Measurements from ENCODE around the gene MRAS. TPM values are rescaled to one million over a fixed set of nuclear protein-coding genes. Genes with fewer than 3 reads are reported as not detected.

Gene MRAS
- total RNA-seq = 66.0 TPM

- FAIRE-seq = no peak
Measured at GRCh38 chr3:138347960-138348753, at the start of gene MRAS. Gene MRAS, plus strand, starts transcription at chr3:138348579. Its CDS starts 24,305 bp downstream, at chr3:138372884.

GRCh38 chr3:138300647-138301046 is 47.7 kb upstream of the MRAS start:
- peak in 1 of 2 donors; percentile 27 for DNase-seq (ENCODE audit: low spot score in 2 of 2)
- no peak for FAIRE-seq

More at GRCh38 chr3:138347960-138348753, at the start of gene MRAS:
- peak; percentile 74 for DNase-seq (ENCODE audit: low spot score in 2 of 2)

- no peak for DNase-seq (ENCODE audit: low spot score in 2 of 2)
- no peak for FAIRE-seq
Measured at GRCh38 chr3:138303474-138303873, 44.9 kb upstream of the MRAS start.

GRCh38 chr3:138307899-138308298 is 40.5 kb upstream of the MRAS start:
- DNase-seq (ENCODE audit: low spot score in 2 of 2) (no peak), FAIRE-seq (no peak)

- FAIRE-seq = no peak
Measured at GRCh38 chr3:138308783-138309182, 39.6 kb upstream of the MRAS start.

GRCh38 chr3:138310494-138310893 is 37.9 kb upstream of the MRAS start:
- DNase-seq (ENCODE audit: low spot score in 2 of 2) (no peak), FAIRE-seq (peak; percentile 17)

More at GRCh38 chr3:138308783-138309182, 39.6 kb upstream of the MRAS start:
- no peak for DNase-seq (ENCODE audit: low spot score in 2 of 2)

- FAIRE-seq (no peak), DNase-seq (ENCODE audit: low spot score in 2 of 2) (no peak)
Measured at GRCh38 chr3:138314751-138315150, 33.6 kb upstream of the MRAS start.

- DNase-seq (ENCODE audit: low spot score in 2 of 2) = no peak
- FAIRE-seq = no peak
Measured at GRCh38 chr3:138317687-138318086, 30.7 kb upstream of the MRAS start.

GRCh38 chr3:138323971-138324370 is 24.4 kb upstream of the MRAS start:
- no peak for DNase-seq (ENCODE audit: low spot score in 2 of 2)
- no peak for FAIRE-seq

GRCh38 chr3:138325990-138326389 is 22.4 kb upstream of the MRAS start:
- no peak for DNase-seq (ENCODE audit: low spot score in 2 of 2)

GRCh38 chr3:138326866-138327595 is 21.3 kb upstream of the MRAS start:
- FAIRE-seq = no peak
- DNase-seq (ENCODE audit: low spot score in 2 of 2) = no peak

More at GRCh38 chr3:138325990-138326389, 22.4 kb upstream of the MRAS start:
- FAIRE-seq = no peak

- FAIRE-seq = no peak
- DNase-seq (ENCODE audit: low spot score in 2 of 2) = no peak
Measured at GRCh38 chr3:138327831-138328230, 20.5 kb upstream of the MRAS start.

GRCh38 chr3:138328341-138328740 is 20.0 kb upstream of the MRAS start:
- DNase-seq (ENCODE audit: low spot score in 2 of 2) = no peak

GRCh38 chr3:138329127-138329983 is 19.0 kb upstream of the MRAS start, which contains the start of gene NME9:
Gene NME9, minus strand, starts transcription at chr3:138329851. Its CDS starts 516 bp downstream, at chr3:138329335.
- peak; percentile 77 to 91 for DNase-seq (ENCODE audit: low spot score in 2 of 2)
- no peak for FAIRE-seq

More at GRCh38 chr3:138328341-138328740, 20.0 kb upstream of the MRAS start:
- no peak for FAIRE-seq

GRCh38 chr3:138329984-138330293 is 18.4 kb upstream of the MRAS start:
- no peak for DNase-seq (ENCODE audit: low spot score in 2 of 2)
- no peak for FAIRE-seq

- no peak for DNase-seq (ENCODE audit: low spot score in 2 of 2)
- FAIRE-seq = no peak
Measured at GRCh38 chr3:138331143-138331894, 17.1 kb upstream of the MRAS start.

GRCh38 chr3:138332472-138333073 is 15.8 kb upstream of the MRAS start:
- FAIRE-seq (no peak), DNase-seq (ENCODE audit: low spot score in 2 of 2) (peak in 1 of 2 donors; percentile 53)

GRCh38 chr3:138334608-138335007 is 13.8 kb upstream of the MRAS start:
- FAIRE-seq (no peak), DNase-seq (ENCODE audit: low spot score in 2 of 2) (no peak)

- FAIRE-seq = no peak
- DNase-seq (ENCODE audit: low spot score in 2 of 2) = no peak
Measured at GRCh38 chr3:138336454-138336999, 11.9 kb upstream of the MRAS start.
